GM18861 (cell line): ENCODE measurements around the gene MBP.

Source experiments
- ATAC-seq: cut with Tn5 transposase; IDR thresholded peaks from one replicate; pipeline ENCODE4 v1.9.1; 2021; ENCODE audit not compliant: unreplicated experiment

MBP gene

DNA sequence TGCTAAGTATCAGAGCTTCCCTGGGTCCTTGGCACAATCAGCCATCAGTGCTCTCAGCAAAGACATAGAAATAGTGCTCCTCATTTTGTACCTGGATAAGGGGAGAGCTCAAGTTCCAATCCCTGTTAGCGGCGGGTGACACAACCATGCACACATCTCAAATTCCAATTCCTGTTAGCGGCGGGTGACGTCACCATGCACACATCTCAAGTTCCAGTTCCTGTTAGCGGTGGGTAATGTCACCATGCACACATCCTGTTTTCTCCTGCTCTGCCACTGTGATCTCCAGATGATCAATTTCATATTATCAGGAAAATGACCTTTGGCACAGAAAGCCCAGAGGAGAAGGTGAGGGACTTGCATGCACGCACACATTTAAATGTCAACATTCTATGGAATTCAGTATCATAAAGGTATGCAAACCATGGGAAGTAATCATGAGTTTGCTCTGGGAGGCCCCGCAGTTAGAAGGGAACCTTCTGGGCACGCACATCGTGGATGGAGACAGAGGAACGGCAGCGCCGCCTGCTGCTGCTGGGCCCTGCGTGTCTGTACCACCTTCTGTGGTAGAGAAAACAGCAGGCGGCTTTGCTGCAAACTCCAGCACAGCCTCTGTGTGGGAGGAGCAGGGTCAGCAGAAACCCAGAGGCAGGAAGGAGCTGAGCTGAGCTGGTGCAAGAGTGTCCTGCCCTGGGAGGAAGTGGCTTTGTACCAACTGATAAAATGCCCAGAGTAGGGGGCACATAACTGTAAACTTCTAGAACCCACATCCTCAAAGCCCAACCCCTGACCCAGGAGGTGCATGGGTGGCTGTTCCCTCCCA lies 77.8 kb downstream of the MBP start:
- peak; percentile 85 for ATAC-seq

- no peak for ATAC-seq
These were observed 78.3 kb downstream of the MBP start for GRCh38 chr18:77054288-77054605.

- ATAC-seq: no peak
These were observed 78.8 kb downstream of the MBP start for GRCh38 chr18:77053616-77054287.

DNA sequence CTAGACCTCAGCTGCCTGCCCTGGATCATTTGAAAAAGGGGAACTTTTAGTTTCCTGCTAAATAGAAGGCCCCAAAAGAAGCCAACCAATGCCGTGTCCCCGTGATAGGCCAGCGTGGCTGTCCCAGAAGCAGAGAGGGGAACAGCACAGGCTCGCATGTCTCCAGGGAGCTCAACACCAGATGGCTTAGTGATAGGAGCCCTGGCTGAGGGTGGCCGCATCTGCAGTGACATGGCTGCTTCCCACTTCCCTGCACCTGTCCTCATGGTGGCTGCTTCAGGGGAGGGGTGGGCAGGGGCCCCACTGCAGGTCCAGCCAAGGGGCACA lies 79.6 kb downstream of the MBP start:
- ATAC-seq: peak; percentile 36

DNA sequence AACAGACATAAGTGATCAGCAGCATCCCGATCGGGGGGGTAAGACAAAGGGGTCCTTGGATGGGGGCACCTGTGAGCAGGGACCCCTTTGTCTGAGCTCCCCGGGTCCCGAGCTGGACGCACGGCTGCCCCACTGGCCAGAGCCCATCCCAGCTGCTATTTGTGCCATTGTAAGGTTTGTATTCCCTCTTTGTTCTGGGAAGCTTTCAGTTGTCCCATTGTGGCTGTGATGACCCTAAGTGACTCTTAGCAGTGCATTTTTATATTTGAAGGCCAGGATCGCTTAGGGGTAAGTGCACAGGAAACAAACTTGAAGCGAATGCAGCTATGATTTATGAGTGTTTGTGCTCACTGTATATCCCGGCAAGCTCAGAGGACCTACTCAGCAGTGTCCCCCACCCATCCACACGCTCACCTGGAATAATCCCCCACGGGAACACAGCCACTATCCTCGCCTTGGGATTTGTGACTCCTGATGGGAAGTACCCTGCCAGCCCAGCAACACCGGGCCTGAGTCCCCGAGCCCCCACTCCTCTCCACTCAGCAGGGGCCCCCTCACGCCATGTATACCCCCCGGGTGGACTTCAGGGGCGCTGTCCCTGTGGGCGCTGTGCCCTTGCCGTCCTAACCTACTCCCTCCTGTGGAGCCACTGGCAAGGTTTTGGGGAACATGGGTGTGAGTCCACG lies 80.1 kb downstream of the MBP start:
- no peak for ATAC-seq

- ATAC-seq: no peak
These were observed 80.8 kb downstream of the MBP start for GRCh38 chr18:77051581-77052296.

DNA sequence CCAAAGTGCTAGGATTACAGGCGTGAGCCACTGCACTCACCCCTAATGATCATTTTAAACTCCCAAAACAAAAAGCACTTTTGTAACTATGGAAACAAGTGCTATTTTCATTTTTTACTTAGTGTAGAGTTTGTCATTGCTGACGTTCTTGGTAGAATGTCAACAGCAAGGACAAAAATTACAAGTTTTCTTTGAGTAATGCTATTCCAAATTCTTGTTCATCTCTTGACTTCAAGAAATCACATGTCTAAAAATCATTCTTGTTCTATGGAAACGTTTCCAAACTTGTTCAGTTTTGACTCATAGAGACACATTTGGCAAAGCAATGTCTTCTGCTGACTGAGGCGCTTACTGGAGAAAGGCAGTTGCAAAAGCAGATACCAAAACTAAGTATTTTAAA lies 82.6 kb downstream of the MBP start:
- ATAC-seq: no peak

GRCh38 chr18:77047803-77048419 lies 84.7 kb downstream of the MBP start:
- no peak for ATAC-seq

GRCh38 chr18:77046994-77047393 lies 85.6 kb downstream of the MBP start:
- no peak for ATAC-seq

DNA sequence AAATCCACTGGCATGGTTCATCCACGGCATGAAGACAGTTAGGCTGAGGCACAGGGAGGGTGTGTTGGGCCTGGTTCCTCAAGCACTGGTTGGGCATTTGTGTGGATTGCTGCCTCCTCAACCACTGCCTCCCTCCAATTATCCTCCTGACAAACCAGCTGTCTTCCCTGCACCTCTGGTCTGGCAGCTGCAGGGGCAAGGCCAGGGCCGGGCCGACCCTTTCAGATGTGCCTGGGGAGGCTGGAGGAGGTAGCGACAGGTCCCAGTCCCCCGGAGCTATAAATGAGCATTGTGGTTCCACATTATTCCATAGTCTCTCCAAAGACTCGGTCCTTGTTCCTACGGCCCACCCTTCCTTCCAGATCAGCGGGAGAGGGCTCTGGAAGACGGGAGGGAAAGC lies 86.2 kb downstream of the MBP start:
- no peak for ATAC-seq

GRCh38 chr18:77045677-77046076 lies 86.9 kb downstream of the MBP start:
- ATAC-seq: no peak

- no peak for ATAC-seq
These were observed 87.5 kb downstream of the MBP start for GRCh38 chr18:77044866-77045664.

DNA sequence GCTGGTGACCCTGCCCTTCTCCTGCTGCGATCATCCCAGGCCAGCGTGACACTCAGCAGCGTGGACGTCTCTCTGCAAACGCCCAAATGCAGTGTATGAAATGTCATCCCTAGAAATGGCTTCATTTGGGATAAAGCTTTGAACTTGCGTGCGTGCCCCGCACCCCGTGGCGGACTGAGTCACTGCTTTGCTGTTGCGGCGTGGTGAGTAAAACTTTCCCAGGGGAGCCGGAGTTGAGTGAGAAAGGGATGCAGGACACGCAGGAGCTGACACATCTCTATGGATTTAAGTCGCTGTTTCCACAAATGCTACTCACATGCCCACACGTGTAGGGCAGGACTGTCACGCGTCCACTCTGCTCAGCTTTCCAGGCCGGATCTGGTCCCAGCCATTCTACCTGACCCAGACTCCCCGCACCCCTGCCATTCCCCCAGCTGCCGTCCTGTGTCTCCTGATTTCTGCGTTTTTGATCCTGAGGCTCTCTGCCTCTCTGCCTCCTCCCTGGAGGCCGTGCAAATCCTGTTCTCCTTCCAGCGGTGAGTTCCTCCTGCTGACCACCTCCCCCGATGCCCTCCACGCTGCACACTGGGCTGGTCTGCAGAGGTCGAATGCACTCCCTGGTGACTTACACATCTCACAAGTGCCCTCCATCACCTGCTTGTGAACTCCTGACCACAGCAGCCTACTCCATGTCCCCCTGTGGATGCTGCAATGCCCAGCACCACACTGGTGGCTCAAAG lies 88.9 kb downstream of the MBP start:
- ATAC-seq: no peak

- no peak for ATAC-seq
These were observed 90.0 kb downstream of the MBP start for GRCh38 chr18:77042583-77042982.

DNA sequence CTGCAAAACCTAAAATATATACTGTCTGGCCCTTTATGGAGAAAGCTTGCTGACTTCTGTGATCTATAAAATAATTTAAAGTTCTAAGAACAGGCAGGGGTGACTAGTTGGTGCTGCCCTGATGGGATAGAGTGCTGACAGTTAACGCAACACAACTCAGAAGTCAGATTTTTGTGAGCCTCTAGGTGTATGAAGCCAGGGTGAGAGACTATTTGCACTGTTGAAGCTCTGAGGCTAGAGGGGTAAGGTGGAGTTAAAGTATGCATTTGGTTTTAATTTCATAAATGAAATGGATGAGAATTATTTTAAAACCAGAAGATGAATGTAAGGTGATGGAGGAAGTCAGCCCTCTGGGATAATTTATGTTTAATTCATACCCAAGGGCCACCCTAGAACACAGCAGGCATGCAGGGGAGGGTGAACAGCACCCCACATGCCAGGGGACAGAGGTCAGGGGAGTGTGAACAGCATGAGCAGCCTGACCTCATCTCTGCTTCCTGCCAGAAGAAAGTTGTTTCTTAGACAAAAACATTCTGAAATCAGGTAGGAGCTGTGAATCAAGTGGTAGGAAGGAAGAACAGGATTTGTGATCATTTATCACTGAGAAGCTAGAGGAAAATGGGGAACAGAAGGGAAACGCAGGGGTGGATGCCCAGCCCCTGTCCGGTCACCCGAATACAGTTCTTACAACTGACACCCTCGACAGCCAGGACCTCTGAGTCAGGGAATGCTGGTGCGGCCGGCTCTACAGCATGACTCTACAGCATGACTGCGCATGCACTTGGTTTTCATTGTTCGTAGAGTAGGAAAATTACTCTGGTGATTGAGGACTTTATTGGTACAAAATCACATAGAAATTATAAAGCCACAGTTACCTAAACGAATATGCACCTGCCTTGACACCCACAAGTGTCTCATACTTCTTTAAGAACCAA lies 93.1 kb downstream of the MBP start:
- ATAC-seq: no peak

DNA sequence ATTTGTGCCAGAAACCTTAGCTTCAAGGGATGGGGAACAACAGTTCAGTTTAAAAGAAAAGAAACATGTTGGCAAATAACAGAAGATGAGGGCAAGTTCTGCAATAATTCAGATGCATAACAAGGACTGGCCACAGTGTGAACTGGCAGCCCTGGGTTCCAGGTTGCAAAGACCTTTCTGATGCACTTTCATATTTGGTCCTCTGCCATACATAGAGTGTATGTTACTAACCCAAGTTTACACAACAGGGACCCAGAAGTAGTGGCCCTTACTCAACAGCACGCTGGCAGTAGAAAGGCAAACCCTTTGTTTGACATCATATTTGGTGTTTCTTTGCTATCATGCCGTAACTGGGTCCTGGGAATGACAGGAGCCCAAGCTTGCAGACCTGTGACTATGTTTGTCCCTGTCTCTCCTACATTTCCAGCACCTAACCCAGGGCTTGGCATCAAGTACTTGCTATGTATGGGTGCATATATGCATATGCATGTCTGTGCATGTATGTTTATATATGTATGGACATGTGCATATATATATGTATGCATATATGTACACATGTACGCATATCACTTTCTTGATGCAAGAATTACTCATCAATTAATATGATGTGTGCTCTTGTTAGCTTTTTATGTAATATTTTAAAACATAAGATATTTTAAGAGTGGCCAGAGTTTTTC lies 94.3 kb downstream of the MBP start:
- no peak for ATAC-seq

DNA sequence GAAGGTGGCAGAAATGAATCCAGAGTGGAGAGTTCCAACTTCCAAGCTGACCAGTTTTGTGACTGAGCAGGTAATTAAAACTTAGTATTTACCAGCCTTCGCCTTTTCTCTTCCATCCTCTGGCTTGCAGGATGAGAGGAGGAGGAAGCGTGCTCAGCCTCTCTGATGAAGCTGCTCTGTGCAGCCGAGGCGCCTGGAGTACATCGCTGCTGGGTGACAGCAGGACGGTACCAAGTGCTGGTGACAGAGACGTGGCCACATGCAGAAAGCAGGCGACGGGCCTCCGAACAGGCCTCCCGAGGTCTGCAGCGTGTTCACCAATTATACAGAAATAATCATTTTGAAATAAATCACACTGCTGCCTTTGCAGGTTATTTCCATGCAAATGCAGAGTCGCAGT lies 95.0 kb downstream of the MBP start:
- no peak for ATAC-seq
